ENCODE results near the gene UAP1.
"Not testable (repeated sequence)": the region's sequence is repeated elsewhere in the genome, so short reads cannot be mapped to it uniquely, and the experiment has no call there.

Gene UAP1

GRCh38 chr1:162566870-162567269 is 5.3 kb downstream of the UAP1 start:
- no peak for DNase-seq

GRCh38 chr1:162568802-162569201 is 7.3 kb downstream of the UAP1 start:
- no peak for DNase-seq

GRCh38 chr1:162570718-162571117 is 9.2 kb downstream of the UAP1 start:
- no peak for DNase-seq

- DNase-seq, result not testable (repeated sequence)
These were observed 9.6 kb downstream of the UAP1 start for GRCh38 chr1:162571121-162571520.

- peak; percentile 6 to 11 for DNase-seq
These were observed 10.2 kb downstream of the UAP1 start for GRCh38 chr1:162571696-162572095.

- DNase-seq, result no peak
These were observed 11.6 kb downstream of the UAP1 start for GRCh38 chr1:162573136-162573535.

- no peak for DNase-seq
These were observed 16.7 kb downstream of the UAP1 start for GRCh38 chr1:162578071-162578700.

GRCh38 chr1:162578936-162579335 is 17.4 kb downstream of the UAP1 start:
- DNase-seq, result no peak

GRCh38 chr1:162580308-162580707 is 18.8 kb downstream of the UAP1 start:
- DNase-seq, result no peak

- DNase-seq, result not testable (repeated sequence)
These were observed 21.4 kb downstream of the UAP1 start for GRCh38 chr1:162582901-162583300.

- DNase-seq, result not testable (repeated sequence)
These were observed 23.6 kb downstream of the UAP1 start for GRCh38 chr1:162585101-162585500.

- DNase-seq, result no peak
These were observed 25.8 kb downstream of the UAP1 start for GRCh38 chr1:162587347-162587746.

- no peak for DNase-seq
These were observed 26.3 kb downstream of the UAP1 start for GRCh38 chr1:162587761-162588260.

- no peak for DNase-seq
These were observed 28.6 kb downstream of the UAP1 start for GRCh38 chr1:162590101-162590500.

GRCh38 chr1:162590686-162591085 is 29.2 kb downstream of the UAP1 start:
- DNase-seq, result no peak

- DNase-seq, result no peak
These were observed 35.1 kb downstream of the UAP1 start for GRCh38 chr1:162596514-162597170.

- no peak for DNase-seq
These were observed 37.9 kb downstream of the UAP1 start for GRCh38 chr1:162599451-162599850.

GRCh38 chr1:162603117-162603516 is 41.6 kb downstream of the UAP1 start:
- not testable (repeated sequence) for DNase-seq

GRCh38 chr1:162605225-162605927 is 43.9 kb downstream of the UAP1 start:
- no peak for DNase-seq

GRCh38 chr1:162609306-162609705 is 47.8 kb downstream of the UAP1 start:
- DNase-seq, result no peak

GRCh38 chr1:162612606-162613400 is 51.3 kb downstream of the UAP1 start:
- no peak for DNase-seq

GRCh38 chr1:162616848-162617247 is 55.3 kb downstream of the UAP1 start:
- no peak for DNase-seq

GRCh38 chr1:162617513-162617912 is 56.0 kb downstream of the UAP1 start:
- DNase-seq, result no peak
